ENCODE measurements around the gene AFG1L. TPM values are rescaled to one million over a fixed set of nuclear protein-coding genes. Genes with fewer than 3 reads are reported as not detected.

AFG1L gene
- total RNA-seq, 1 donor from 2014 or later, result 0.53 TPM

GRCh38 chr6:108501559-108501958 lies 206.7 kb downstream of the AFG1L start:
- TF ChIP-seq CTCF (IDR thresholded peaks at IDR 0.05), result no peak
- DNase-seq (ENCODE audit: low spot score in 2 of 2), result no peak
- Histone ChIP-seq H3K4me3 (no peak overlapping the region), H3K27me3 (no peaks in the 10 kb centered on the region), H3K36me3 (no peaks in the 10 kb centered on the region), H3K9me3 (no peaks in the 10 kb centered on the region), H3K27ac (no peak overlapping the region), H3K4me1 (no peaks in the 10 kb centered on the region)
- intact Hi-C loops (cut with DNase I), result no loop called here

- H3K4me1 ChIP-seq, result no peaks in the 10 kb centered on the region
- TF ChIP-seq CTCF (IDR thresholded peaks at IDR 0.05), result no peak
- no peaks in the 10 kb centered on the region for H3K36me3 ChIP-seq
- no peaks in the 10 kb centered on the region for H3K9me3 ChIP-seq
- H3K4me3 ChIP-seq, result no peak overlapping the region
- no peaks in the 10 kb centered on the region for H3K27me3 ChIP-seq
- H3K27ac ChIP-seq, result no peak overlapping the region
- intact Hi-C loops (cut with DNase I), result no loop called here
- DNase-seq (ENCODE audit: low spot score in 2 of 2), result no peak
Observed at GRCh38 chr6:108502832-108503231, 208.0 kb downstream of the AFG1L start.

GRCh38 chr6:108507316-108507715 lies 212.5 kb downstream of the AFG1L start:
- no peak for TF ChIP-seq CTCF (IDR thresholded peaks at IDR 0.05)
- Histone ChIP-seq H3K27ac (no peak overlapping the region), H3K27me3 (no peaks in the 10 kb centered on the region)

GRCh38 chr6:108510461-108511319 lies 215.8 kb downstream of the AFG1L start:
- Histone ChIP-seq H3K4me3 (no peak overlapping the region), H3K36me3 (no peaks in the 10 kb centered on the region), H3K27me3 (no peaks in the 10 kb centered on the region), H3K4me1 (no peaks in the 10 kb centered on the region), H3K9me3 (no peaks in the 10 kb centered on the region), H3K27ac (no peak overlapping the region)
- TF ChIP-seq CTCF (IDR thresholded peaks at IDR 0.05), result no peak
- intact Hi-C loops (cut with DNase I), result no loop called here
- no peak for DNase-seq (ENCODE audit: low spot score in 2 of 2)

More at GRCh38 chr6:108507316-108507715, 212.5 kb downstream of the AFG1L start:
- intact Hi-C loops (cut with DNase I), result no loop called here
- Histone ChIP-seq H3K4me1 (no peaks in the 10 kb centered on the region), H3K4me3 (no peak overlapping the region), H3K9me3 (no peaks in the 10 kb centered on the region), H3K36me3 (no peaks in the 10 kb centered on the region)
- DNase-seq (ENCODE audit: low spot score in 2 of 2), result no peak

- intact Hi-C loops (cut with DNase I), result no loop called here
- peak in 1 of 3 experiments; percentile 22 for TF ChIP-seq CTCF (IDR thresholded peaks at IDR 0.05)
- H3K4me3 ChIP-seq, result no peak overlapping the region
- DNase-seq (ENCODE audit: low spot score in 2 of 2), result no peak
- H3K27ac ChIP-seq, result no peak overlapping the region
- no peaks in the 10 kb centered on the region for H3K9me3 ChIP-seq
- no peaks in the 10 kb centered on the region for H3K4me1 ChIP-seq
- H3K36me3 ChIP-seq, result no peaks in the 10 kb centered on the region
- no peaks in the 10 kb centered on the region for H3K27me3 ChIP-seq
Observed at GRCh38 chr6:108518714-108519576, 224.1 kb downstream of the AFG1L start.
